VCaP (cell line): Measurements from ENCODE around the gene CFAP74.

Experiments used
- H3K27ac ChIP-seq: fragments of 450-650 bp; 2 replicates; pipeline ENCODE4 v1.5.1; 2017
- TF ChIP-seq, protein P1 (sequence below): fragments of 450-650 bp; conservative IDR thresholded peaks from 2 replicates; pipeline ENCODE4 v1.5.1; 2017; ENCODE audit warnings: mild to moderate bottlenecking, moderate library complexity

The CFAP74 gene

DNA sequence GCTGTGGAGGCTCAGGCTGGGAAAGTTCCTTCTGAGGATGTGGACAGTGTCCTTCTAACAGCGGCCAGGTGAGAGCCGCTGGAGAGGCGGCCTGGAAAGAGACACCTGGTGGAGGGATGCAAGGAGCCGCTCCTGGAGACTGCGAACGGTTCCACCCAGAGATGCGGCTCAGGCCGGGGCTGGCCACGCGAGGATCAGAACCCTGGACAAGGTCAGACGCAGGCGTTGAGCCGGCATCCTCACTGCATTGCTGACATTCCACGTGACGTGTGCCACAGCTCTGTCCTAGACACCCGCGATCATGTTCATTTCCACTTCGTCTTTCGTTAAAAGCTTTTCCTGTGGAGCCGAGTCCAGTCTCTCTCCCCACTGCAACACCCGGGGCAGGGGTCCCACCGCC, 28.8 kb downstream of the CFAP74 start:
- H3K27ac ChIP-seq, result no peak overlapping the region
- TF ChIP-seq, protein P1, sequence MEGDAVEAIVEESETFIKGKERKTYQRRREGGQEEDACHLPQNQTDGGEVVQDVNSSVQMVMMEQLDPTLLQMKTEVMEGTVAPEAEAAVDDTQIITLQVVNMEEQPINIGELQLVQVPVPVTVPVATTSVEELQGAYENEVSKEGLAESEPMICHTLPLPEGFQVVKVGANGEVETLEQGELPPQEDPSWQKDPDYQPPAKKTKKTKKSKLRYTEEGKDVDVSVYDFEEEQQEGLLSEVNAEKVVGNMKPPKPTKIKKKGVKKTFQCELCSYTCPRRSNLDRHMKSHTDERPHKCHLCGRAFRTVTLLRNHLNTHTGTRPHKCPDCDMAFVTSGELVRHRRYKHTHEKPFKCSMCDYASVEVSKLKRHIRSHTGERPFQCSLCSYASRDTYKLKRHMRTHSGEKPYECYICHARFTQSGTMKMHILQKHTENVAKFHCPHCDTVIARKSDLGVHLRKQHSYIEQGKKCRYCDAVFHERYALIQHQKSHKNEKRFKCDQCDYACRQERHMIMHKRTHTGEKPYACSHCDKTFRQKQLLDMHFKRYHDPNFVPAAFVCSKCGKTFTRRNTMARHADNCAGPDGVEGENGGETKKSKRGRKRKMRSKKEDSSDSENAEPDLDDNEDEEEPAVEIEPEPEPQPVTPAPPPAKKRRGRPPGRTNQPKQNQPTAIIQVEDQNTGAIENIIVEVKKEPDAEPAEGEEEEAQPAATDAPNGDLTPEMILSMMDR, result no peak

DNA sequence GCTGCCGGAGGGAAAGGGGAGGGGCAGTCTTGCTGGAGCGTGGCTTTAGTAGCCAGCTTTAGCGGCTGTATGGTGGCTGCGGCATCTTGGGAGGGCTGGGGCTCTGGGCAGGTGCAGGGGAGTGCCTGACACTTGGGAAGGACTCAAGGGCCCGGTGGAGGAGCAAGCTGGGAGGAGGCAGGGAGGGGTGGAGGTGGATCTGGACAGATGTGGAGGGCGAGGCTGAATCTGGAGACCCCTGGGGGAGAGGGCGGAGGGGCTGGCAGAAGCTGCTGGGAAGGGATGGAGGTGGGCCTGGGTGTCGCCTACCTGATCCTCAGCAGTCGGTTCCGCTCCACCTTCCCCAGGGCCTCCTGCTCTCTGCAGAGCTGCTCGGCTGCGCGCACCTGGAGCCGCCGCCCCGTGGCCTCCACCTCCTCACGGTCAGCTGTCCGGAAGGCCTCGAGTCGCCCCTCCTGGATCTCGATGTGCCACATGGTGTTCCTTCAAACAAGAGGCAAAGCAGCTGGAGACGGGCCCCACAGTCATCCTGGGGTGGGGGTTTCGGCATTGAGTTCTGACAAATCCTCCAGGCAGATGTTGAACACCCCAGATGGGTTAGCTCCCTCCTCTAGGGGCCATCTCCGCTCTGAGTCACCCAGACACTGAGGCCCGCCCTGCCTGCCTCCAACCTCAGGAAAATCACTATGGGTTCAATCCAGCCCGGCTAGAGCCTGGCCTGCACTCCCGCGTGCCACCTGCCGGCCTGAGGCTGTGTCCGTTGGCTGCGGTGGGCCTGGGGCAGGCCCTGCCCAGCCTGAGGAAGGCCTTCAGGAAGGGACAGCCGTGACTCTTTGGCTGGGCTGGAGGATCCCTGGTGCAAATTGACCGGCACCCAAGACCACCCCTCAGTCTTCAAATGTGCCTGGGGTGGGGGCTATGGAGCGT, 29.6 kb downstream of the CFAP74 start:
- H3K27ac ChIP-seq, result no peak overlapping the region
- TF ChIP-seq, protein P1, result no peak

DNA sequence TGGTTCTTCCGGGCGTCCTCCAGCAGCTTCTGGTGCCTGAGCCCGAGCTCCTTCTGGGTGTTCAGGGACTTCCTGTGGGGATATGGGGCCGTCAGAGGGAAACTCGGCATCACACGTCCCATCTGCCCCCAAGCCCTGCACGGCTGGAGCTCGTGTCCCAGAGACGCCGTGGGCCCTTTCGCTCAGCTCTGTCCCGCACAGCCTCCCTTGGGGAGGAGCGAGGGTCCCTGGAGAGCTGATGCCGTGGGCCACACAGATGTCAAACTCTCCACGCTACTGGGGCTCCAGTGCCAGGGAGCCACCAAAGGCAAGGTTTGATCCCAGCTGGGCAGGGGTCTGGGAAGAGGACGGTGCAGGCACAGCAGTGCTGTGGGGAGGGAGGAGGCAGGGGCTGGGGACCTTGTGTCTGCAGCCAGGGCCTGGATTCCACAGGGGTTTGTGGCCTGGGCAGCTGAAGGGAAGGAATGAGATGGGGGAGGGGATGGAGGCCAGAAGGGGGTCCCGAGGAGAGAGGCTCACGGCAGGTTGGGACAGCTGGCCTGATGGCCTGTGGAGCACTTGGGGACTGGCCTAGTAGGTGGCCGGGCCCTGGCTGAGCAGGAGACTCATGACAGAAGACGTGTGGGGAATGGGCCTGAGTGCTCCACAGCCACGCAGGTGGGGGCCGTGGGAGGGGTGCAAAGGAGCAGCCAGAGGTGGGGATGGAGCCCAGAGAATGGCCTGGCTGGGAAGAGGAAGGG, 30.4 kb downstream of the CFAP74 start:
- TF ChIP-seq, protein P1, result no peak
- H3K27ac ChIP-seq, result no peak overlapping the region

DNA sequence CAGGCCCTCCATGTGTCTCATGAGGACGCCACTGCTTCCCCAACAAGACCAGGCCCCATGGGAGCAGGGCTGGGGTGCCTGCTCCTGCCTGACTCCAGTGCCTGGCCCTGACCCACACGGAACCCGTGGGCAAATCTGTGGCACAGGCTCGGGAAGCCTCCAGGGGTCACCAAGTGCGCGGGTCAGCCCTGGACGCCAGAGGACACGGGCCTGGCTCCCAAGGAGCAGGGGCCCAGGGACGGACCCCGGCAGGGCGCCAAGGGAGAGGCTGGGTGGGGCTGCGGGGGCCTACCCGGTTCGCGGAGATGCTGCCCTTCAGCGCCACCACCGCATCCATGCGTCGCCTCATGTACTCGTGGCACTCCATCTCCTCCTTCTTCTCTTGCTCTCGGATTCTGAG, 31.9 kb downstream of the CFAP74 start:
- no peak overlapping the region for H3K27ac ChIP-seq
- TF ChIP-seq, protein P1, result no peak

DNA sequence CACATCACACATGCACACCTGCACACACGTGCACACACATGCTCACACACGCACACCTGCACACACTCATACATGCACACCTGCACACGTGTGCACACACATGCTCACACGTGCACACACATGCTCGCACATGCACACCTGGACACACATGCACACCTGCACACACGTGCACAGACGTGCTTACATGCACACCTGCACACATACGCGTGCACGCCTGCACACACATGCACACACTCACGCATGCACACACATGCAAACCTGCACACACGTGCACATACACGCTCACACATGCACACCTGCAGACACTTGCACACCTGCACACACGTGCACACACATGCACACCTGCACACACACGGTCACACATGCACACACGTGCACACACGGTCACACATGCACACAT, 32.6 kb downstream of the CFAP74 start:
- TF ChIP-seq, protein P1, result no peak
- H3K27ac ChIP-seq, result no peak overlapping the region

DNA sequence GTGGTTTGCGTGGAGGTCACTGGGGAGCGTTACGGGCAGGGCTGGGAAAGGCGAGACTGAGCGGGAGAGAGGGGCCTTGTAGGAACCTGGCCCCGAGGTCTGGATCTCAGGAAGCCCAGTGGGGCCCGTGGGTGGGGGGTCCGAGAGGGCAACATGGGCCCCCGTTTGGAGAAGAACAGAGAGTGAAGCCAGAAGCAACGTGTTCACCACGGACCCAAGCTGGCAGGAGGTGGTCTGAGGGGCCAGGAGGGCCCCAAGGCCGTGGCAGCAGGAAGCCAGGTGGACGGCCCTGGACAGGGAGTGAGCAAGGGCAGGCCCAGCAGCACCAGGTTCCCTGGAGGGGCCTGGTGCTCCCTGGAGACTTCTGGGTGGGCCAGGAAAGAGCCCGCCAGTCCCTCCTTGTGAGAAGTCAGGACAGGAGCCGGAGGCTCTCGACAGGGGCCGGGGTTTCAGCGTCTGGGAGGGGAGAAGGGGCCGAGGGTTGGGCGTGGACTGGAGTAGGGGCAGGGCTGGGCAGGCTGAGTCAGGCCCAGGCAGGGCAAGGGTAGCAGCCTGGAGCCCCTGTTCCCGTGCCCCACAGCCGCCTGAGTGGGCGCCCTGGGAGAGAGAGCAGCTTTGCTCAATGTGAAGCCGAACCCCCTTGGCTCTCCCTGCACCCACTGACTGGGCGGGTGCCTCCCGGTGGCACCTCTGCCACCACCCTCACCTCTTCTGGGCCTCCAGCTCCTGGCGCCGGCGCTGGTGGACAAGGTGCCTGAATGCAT, 33.5 kb downstream of the CFAP74 start:
- TF ChIP-seq, protein P1, result no peak
- H3K27ac ChIP-seq, result no peak overlapping the region

DNA sequence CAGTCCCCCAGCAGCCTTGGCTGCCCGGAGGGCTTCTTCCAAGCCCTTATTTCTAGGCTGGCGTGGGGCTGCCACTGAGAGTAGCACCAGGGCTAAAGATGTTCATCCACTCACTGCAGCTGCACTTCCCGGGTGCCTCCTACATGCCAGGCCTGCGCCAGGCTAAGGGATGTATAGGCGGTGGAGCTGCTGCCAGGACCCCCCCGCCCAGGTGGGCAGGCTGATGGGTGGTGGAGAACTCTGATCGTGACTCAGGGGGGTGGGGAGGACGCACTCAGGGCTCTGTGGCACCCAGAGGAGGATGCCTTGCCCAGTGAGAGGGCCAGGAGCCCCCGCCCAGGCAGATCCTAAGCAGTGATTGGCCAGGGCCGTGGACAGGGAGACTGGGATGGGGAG, 34.1 kb downstream of the CFAP74 start:
- TF ChIP-seq, protein P1, result no peak
- no peak overlapping the region for H3K27ac ChIP-seq
